HCT116 (cell line): ENCODE measurements around the gene GABBR2. TPM values are rescaled to one million over a fixed set of nuclear protein-coding genes. Genes with fewer than 3 reads are reported as not detected.

Source experiments
- ATAC-seq: fragments of 200-7000 bp; cut with Tn5 transposase; 2 replicates; pipeline ENCODE4 v1.9.1; 2020; ENCODE audit warnings: mild to moderate bottlenecking, moderate library complexity
- BruUV-seq: library from RNA; stranded (reverse); fragments of 400-500 nt; replicated peaks from 2 replicates; lab custom pipeline; 2021; lab: Mats Ljungman, UMichigan
- CTCF ChIA-PET: fragments of 300-600 bp; sonication (Branson Sonifier 250); formaldehyde crosslinking; loops from one replicate; lab custom pipeline; 2021; ENCODE audit warnings: antibody characterized with exemption; lab: Charles Lee
- POLR2A ChIA-PET: fragments of 300-600, 350-600 bp; sonication (Branson Sonifier 250); formaldehyde crosslinking; loops from one replicate; lab custom pipeline; 2021; ENCODE audit warnings: antibody characterized with exemption; lab: Charles Lee
- RAD21 ChIA-PET, 2 experiments: fragments of 300-600 bp; sonication (Branson Sonifier 250); formaldehyde crosslinking; loops; one replicate each; lab custom pipeline; 2023; ENCODE audit warnings: low total read pairs in 2 of 2; ENCODE audit not compliant: uncharacterized antibody in 2 of 2, unreplicated experiment in 2 of 2, low non-redundant PET in 1 of 2; lab: Charles Lee
- DNase-seq: peaks from one replicate; pipeline ENCODE4 v3.0.0-alpha.2; 2010; ENCODE audit warnings: low read depth, low spot score
- H2AFZ ChIP-seq: fragments of 200-600 bp; shearing (Covaris generic), sonication (generic); 2 replicates; pipeline ENCODE4 v1.6.1; 2017; ENCODE audit warnings: low read depth, mixed run types, mixed read lengths, antibody characterized with exemption, low read length; ENCODE audit not compliant: poor library complexity, severe bottlenecking
- H3K27ac ChIP-seq: 2 replicates; pipeline ENCODE4 v1.5.1; 2012; ENCODE audit warnings: low read depth, low read length
- H3K27me3 ChIP-seq: fragments of 200-600 bp; sonication (generic); 2 replicates; pipeline ENCODE4 v1.6.1; 2016; ENCODE audit warnings: mixed run types, low read length, mixed read lengths; ENCODE audit not compliant: insufficient read depth
- H3K36me3 ChIP-seq, 2 experiments: fragments of 200-500 bp in 1 of 2; fragments of 200-600 bp in 1 of 2; sonication (Bioruptor generic) in 1 of 2; sonication (generic) in 1 of 2; 2 replicates each; pipeline versions ENCODE4 v1.5.1 to v1.6.1; 2014 to 2016; ENCODE audit warnings: low read length in 2 of 2, inconsistent platforms in 1 of 2, mixed read lengths in 1 of 2, mixed run types in 1 of 2; ENCODE audit not compliant: insufficient read depth in 2 of 2, control insufficient read depth in 1 of 2
- H3K4me1 ChIP-seq, 2 experiments: fragments of 200-600 bp in 1 of 2; sonication (generic) in 1 of 2; 2 replicates each; pipeline versions ENCODE4 v1.5.1 to v1.6.1; 2012 to 2017; ENCODE audit warnings: low read length in 2 of 2, inconsistent platforms in 1 of 2, mild to moderate bottlenecking in 1 of 2, mixed read lengths in 1 of 2, mixed run types in 1 of 2, moderate library complexity in 1 of 2; ENCODE audit not compliant: insufficient read depth in 2 of 2, control insufficient read depth in 1 of 2
- H3K4me2 ChIP-seq: fragments of 200-600 bp; sonication (generic); 2 replicates; pipeline ENCODE4 v1.6.1; 2017; ENCODE audit warnings: mixed run types, low read length, mixed read lengths
- H3K4me3 ChIP-seq, 2 experiments: fragments of 200-600 bp in 1 of 2; sonication (generic) in 1 of 2; replicated peaks in 1 of 2; 2 replicates each; pipeline ENCODE4 v1.5.1; 2011 to 2016; ENCODE audit warnings: low read length in 2 of 2, control low read depth in 1 of 2, low read depth in 1 of 2, mild to moderate bottlenecking in 1 of 2, mixed read lengths in 1 of 2, mixed run types in 1 of 2
- H3K79me2 ChIP-seq: fragments of 200-600 bp; sonication (generic); 2 replicates; pipeline ENCODE4 v1.6.1; 2017; ENCODE audit warnings: mild to moderate bottlenecking, mixed run types, low read length, moderate library complexity, mixed read lengths; ENCODE audit not compliant: insufficient read depth
- H3K9ac ChIP-seq: fragments of 200-600 bp; sonication (generic); 2 replicates; pipeline ENCODE4 v1.6.1; 2016; ENCODE audit warnings: low read length, mixed read lengths
- H3K9me2 ChIP-seq: fragments of 200-600 bp; sonication (generic), shearing (Covaris generic); 2 replicates; pipeline ENCODE4 v1.6.1; 2017; ENCODE audit warnings: mixed run types, mild to moderate bottlenecking, moderate library complexity; ENCODE audit not compliant: insufficient read depth
- H3K9me3 ChIP-seq, 2 experiments: fragments of 200-500 bp in 1 of 2; fragments of 200-600 bp in 1 of 2; sonication (Bioruptor generic) in 1 of 2; sonication (generic) in 1 of 2; 2 replicates each; pipeline ENCODE4 v1.6.1; 2014 to 2017; ENCODE audit warnings: low read length in 2 of 2, mixed read lengths in 2 of 2, inconsistent platforms in 1 of 2, low read depth in 1 of 2, mild to moderate bottlenecking in 1 of 2, mixed run types in 1 of 2, moderate library complexity in 1 of 2; ENCODE audit not compliant: control insufficient read depth in 1 of 2, insufficient read depth in 1 of 2
- H4K20me1 ChIP-seq: fragments of 200-600 bp; sonication (generic), shearing (Covaris generic); 2 replicates; pipeline ENCODE4 v1.6.1; 2017; ENCODE audit warnings: mixed run types, mild to moderate bottlenecking, moderate library complexity; ENCODE audit not compliant: insufficient read depth
- CEBPB ChIP-seq: IDR thresholded peaks from 2 replicates; pipeline ENCODE4 v1.6.1; 2012; ENCODE audit warnings: low read depth
- EGR1 ChIP-seq: IDR thresholded peaks from 2 replicates; pipeline ENCODE4 v1.6.1; 2012; ENCODE audit warnings: low read depth
- ELF1 ChIP-seq: IDR thresholded peaks from 2 replicates; pipeline ENCODE4 v1.6.1; 2012; ENCODE audit warnings: low read depth, borderline replicate concordance
- EZH2 ChIP-seq: fragments of 200-600 bp; sonication (generic); IDR thresholded peaks from 2 replicates; pipeline ENCODE4 v1.6.1; 2017; ENCODE audit warnings: antibody characterized with exemption, mixed run types
- POLR2AphosphoS5 ChIP-seq: IDR thresholded peaks from 2 replicates; pipeline ENCODE4 v1.6.1; 2011; ENCODE audit warnings: mild to moderate bottlenecking, low read depth, low read length, moderate library complexity
- RAD21 ChIP-seq: IDR thresholded peaks from 2 replicates; pipeline ENCODE4 v1.6.1; 2012; ENCODE audit warnings: low read depth, mild to moderate bottlenecking
- SP1 ChIP-seq: IDR thresholded peaks from 2 replicates; pipeline ENCODE4 v1.6.1; 2012; ENCODE audit warnings: low read depth
- SRF ChIP-seq: IDR thresholded peaks from 2 replicates; pipeline ENCODE4 v1.6.1; 2012; ENCODE audit warnings: low read depth
- ZFX ChIP-seq: fragments of 450-650 bp; IDR thresholded peaks from 2 replicates; pipeline ENCODE4 v1.6.1; 2017
- ZNF274 ChIP-seq: fragments of 200-500 bp; sonication (Bioruptor generic); IDR thresholded peaks from 2 replicates; pipeline ENCODE4 v1.6.1; 2014; ENCODE audit warnings: mild to moderate bottlenecking, low read depth, low read length, inconsistent platforms
- intact Hi-C: fragments of 100-400 bp; cut with micrococcal nuclease; formaldehyde crosslinking; loops from 2 replicates; pipeline ENCODE4 v1.10.0; 2022
- total RNA-seq: library from RNA; stranded (reverse); gene quantifications from one replicate; pipeline ENCODE4 v1.2.1, GENCODE V29; 2021; ENCODE audit not compliant: unreplicated experiment
- TF ChIP-seq, protein P1 (sequence below), 3 experiments: fragments of 200-600 bp in 1 of 3; sonication (generic) in 1 of 3; IDR thresholded peaks in 2 of 3; conservative IDR thresholded peaks in 1 of 3; 2 replicates each; pipeline ENCODE4 v1.5.1; 2012 to 2017; ENCODE audit warnings: low read depth in 2 of 3, low read length in 2 of 3, antibody characterized with exemption in 1 of 3, borderline replicate concordance in 1 of 3, control low read depth in 1 of 3, mild to moderate bottlenecking in 1 of 3, mixed read lengths in 1 of 3, mixed run types in 1 of 3, moderate library complexity in 1 of 3; ENCODE audit not compliant: insufficient read depth in 1 of 3
- TF ChIP-seq, protein P2 (sequence below): IDR thresholded peaks from 2 replicates; pipeline ENCODE4 v1.6.1; 2012; ENCODE audit warnings: low read depth

Gene GABBR2
- total RNA-seq, 1 experiment from 2014 or later: 0.15 TPM

DNA sequence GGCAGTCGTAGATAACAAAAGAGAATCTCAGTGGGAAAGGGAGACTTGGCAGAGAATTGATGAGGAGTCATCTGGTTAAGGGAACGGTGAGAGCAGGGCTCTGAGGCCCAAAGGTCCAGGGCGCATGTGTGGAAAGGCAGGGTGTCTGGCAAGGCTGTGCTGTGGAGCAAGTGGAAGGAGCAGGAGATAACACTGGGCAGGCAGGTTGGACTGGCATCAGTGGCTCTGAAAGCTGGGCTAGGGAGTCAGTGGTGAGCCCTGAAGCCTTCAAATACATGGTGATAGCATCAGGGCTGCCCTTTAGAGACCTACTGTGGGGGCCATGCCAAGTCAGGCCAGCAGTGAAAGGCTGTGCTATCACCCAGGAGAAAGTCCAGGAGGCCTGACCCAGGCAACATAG is 131.3 kb downstream of the GABBR2 start:
- no peak overlapping the region for H3K27ac ChIP-seq
- no peak overlapping the region for H2AFZ ChIP-seq
- intact Hi-C loops: loop anchor here (10.0 kb wide), 1 partner anchor 263 kb away; no protein-coding TSS in a partner anchor
- H3K36me3 ChIP-seq: no peaks in the 10 kb centered on the region
- RAD21 ChIA-PET: no interaction called here
- TF ChIP-seq, protein P1, sequence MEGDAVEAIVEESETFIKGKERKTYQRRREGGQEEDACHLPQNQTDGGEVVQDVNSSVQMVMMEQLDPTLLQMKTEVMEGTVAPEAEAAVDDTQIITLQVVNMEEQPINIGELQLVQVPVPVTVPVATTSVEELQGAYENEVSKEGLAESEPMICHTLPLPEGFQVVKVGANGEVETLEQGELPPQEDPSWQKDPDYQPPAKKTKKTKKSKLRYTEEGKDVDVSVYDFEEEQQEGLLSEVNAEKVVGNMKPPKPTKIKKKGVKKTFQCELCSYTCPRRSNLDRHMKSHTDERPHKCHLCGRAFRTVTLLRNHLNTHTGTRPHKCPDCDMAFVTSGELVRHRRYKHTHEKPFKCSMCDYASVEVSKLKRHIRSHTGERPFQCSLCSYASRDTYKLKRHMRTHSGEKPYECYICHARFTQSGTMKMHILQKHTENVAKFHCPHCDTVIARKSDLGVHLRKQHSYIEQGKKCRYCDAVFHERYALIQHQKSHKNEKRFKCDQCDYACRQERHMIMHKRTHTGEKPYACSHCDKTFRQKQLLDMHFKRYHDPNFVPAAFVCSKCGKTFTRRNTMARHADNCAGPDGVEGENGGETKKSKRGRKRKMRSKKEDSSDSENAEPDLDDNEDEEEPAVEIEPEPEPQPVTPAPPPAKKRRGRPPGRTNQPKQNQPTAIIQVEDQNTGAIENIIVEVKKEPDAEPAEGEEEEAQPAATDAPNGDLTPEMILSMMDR (IDR thresholded peaks at IDR 0.05 in 2 of 3, conservative IDR thresholded peaks at IDR 0.05 in 1 of 3; ENCODE audit: borderline replicate concordance in 1 of 3, insufficient read depth in 1 of 3, low read depth in 2 of 3, low read length in 2 of 3): no peak
- TF ChIP-seq SP1 (no peak), EGR1 (no peak), CEBPB (no peak), ZFX (no peak), ZNF274 (no peak), ELF1 (no peak)
- TF ChIP-seq, all 23 proteins: peak for 0
- H4K20me1 ChIP-seq: no peaks in the 10 kb centered on the region
- POLR2A ChIA-PET: no interaction called here
- 0 out of 2 replicates have a peak, but pooled peaks cover 5% of the 10 kb centered on the region for H3K27me3 ChIP-seq
- peaks cover 4 to 11% of the 10 kb centered on the region in 2 experiments; a peak in 2 of 4 replicates for H3K4me1 ChIP-seq
- no peak overlapping the region for H3K9ac ChIP-seq
- H3K9me2 ChIP-seq: no peaks in the 10 kb centered on the region
- BruUV-seq: no TSS peak
- CTCF ChIA-PET: no interaction called here
- no peaks in the 10 kb centered on the region for H3K9me3 ChIP-seq
- DNase-seq (no peak), ATAC-seq (no peak)
- H3K79me2 ChIP-seq: no peaks in the 10 kb centered on the region
- H3K4me3 ChIP-seq: no peak overlapping the region
- H3K4me2 ChIP-seq: no peak overlapping the region

DNA sequence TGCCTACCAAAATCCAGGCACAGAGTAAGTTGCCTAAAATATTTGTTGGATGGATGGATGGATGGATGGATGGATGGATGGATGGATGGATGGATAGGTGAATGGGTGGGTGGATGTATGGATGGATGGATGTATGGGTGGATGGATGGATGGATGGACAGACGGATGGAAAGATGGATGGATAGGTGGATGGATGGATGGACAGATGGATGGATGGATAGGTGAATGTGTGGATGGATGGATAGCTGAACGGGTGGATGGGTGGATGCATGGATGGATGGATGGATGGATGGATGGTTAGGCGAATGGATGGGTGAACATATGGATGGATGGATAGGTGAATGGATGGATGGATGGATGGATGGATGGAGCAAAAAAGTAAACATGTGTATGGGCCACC is 131.9 kb downstream of the GABBR2 start:
- 0 out of 2 replicates have a peak, but pooled peaks cover 5% of the 10 kb centered on the region for H3K27me3 ChIP-seq
- RAD21 ChIA-PET: no interaction called here
- TF ChIP-seq POLR2AphosphoS5: no peak
- no peak for TF ChIP-seq SRF
- TF ChIP-seq EGR1: no peak
- TF ChIP-seq, protein P2, sequence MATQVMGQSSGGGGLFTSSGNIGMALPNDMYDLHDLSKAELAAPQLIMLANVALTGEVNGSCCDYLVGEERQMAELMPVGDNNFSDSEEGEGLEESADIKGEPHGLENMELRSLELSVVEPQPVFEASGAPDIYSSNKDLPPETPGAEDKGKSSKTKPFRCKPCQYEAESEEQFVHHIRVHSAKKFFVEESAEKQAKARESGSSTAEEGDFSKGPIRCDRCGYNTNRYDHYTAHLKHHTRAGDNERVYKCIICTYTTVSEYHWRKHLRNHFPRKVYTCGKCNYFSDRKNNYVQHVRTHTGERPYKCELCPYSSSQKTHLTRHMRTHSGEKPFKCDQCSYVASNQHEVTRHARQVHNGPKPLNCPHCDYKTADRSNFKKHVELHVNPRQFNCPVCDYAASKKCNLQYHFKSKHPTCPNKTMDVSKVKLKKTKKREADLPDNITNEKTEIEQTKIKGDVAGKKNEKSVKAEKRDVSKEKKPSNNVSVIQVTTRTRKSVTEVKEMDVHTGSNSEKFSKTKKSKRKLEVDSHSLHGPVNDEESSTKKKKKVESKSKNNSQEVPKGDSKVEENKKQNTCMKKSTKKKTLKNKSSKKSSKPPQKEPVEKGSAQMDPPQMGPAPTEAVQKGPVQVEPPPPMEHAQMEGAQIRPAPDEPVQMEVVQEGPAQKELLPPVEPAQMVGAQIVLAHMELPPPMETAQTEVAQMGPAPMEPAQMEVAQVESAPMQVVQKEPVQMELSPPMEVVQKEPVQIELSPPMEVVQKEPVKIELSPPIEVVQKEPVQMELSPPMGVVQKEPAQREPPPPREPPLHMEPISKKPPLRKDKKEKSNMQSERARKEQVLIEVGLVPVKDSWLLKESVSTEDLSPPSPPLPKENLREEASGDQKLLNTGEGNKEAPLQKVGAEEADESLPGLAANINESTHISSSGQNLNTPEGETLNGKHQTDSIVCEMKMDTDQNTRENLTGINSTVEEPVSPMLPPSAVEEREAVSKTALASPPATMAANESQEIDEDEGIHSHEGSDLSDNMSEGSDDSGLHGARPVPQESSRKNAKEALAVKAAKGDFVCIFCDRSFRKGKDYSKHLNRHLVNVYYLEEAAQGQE: no peak
- TF ChIP-seq EZH2: no peak
- TF ChIP-seq, protein P1 (IDR thresholded peaks at IDR 0.05 in 2 of 3, conservative IDR thresholded peaks at IDR 0.05 in 1 of 3; ENCODE audit: borderline replicate concordance in 1 of 3, insufficient read depth in 1 of 3, low read depth in 2 of 3, low read length in 2 of 3): no peak
- no peak for TF ChIP-seq RAD21
- TF ChIP-seq ELF1: no peak

More for the DNA sequence above, 131.9 kb downstream of the GABBR2 start:
- Histone ChIP-seq H3K4me2 (no peak overlapping the region), H3K27ac (no peak overlapping the region), H4K20me1 (no peaks in the 10 kb centered on the region), H3K9ac (no peak overlapping the region), H3K4me3 (no peak overlapping the region), H3K4me1 (peaks cover 4 to 11% of the 10 kb centered on the region in 2 experiments; a peak in 2 of 4 replicates), H3K9me3 (no peaks in the 10 kb centered on the region), H2AFZ (no peak overlapping the region), H3K36me3 (no peaks in the 10 kb centered on the region), H3K9me2 (no peaks in the 10 kb centered on the region), H3K79me2 (no peaks in the 10 kb centered on the region)
- BruUV-seq: no TSS peak
- ChIA-PET POLR2A (no interaction called here), CTCF (no interaction called here)
- intact Hi-C loops: loop anchor here (10.0 kb wide), 1 partner anchor 262 kb away; no protein-coding TSS in a partner anchor
- DNase-seq (no peak), ATAC-seq (no peak)
